ENCODE measurements around the gene SMIM8.

SMIM8 gene

DNA sequence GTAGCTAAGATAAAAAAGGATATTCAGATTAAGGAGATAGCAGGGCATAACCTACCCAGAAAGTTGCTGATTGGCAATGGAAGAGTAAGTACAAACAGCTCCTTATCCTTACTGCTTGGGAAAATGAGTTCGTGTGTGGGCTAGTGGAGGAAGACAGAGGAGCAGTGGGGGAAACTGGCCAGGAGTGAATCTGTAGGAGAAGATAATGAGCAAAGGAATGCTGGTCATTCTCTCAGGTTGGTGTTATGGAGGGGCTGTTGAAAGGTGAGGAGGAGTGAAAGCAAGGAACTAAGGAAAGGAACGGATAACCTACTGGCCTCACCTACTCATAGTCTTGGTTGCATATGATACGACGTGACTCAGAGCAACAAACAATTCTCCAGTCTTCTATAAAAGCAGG is 14.0 kb downstream of the SMIM8 start:
- DNase-seq = no peak

DNA sequence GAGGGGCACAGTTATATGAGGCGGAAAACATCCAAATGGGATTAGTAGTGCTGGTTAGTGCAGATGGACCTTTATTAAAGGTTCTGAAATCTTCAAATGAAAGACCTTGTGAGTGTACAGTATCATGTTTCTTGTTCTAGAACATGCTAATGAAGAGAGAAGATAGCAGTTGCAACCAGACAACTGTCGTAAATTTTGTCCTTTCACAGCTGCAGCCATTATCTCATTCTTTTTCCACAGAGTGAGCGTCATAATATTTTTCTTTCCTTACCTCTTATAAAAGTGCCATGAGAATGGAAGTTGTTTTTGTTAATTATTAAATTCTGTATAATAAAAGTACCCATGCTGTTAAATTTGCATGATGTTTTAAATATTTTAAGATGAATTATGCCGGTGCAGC is 17.8 kb downstream of the SMIM8 start:
- no peak for DNase-seq

DNA sequence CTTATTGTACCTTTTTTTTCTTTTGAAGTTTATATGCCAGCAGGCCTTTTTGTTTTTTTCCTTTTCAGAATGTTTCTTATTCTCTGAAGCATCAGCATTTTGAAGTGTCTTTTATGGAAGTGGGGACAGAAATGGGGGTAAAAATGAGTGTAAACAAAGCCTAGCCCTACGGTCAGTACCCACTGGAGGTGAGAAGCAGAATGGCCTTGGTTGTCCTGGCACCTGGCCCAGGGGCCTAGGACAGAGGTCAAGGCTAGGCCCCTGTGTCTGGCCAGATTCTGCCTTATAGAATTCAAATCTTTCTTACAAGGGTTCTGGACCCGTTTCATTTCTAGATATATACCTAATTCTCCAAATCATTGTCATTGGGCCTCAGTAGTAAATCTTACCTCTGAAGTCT is 18.8 kb downstream of the SMIM8 start:
- DNase-seq = no peak

DNA sequence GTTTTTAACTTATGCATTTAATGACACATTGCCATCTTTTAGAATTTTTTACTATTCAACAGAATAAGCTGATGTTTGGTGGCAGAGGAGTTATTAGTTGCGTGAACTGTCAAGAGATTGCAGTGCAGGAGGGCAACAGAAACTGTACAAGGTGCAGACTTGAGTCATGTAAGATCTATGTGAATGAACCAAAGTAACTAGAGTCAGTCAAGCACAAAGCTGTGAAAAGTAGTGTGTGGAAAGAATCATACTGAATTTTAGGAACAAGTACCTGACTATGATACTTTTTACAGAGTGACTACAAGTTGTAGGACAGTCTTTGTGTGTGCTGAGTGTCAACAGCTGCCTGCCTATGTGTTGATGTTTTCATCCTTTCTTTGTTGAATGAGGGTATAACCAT is 19.5 kb downstream of the SMIM8 start:
- DNase-seq = no peak

DNA sequence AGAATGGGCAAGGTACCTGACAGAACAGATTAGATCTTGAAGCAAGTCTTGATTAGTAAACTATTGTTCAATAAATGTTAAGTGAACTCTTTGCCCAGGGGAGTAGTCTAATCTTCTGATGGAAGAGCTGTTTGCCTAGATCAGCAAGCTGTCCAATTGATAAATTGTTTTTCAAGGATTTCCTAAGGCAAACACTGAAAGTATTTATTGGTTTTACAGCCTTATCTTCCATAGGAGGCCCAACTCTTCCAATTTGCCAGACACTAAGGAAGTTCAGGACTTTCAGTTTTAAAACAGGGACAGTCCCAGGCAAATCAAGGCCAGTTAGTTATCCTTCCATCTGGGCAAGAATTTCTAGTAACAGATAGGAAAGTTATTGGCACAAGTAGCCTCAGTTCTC is 20.4 kb downstream of the SMIM8 start:
- no peak for DNase-seq

DNA sequence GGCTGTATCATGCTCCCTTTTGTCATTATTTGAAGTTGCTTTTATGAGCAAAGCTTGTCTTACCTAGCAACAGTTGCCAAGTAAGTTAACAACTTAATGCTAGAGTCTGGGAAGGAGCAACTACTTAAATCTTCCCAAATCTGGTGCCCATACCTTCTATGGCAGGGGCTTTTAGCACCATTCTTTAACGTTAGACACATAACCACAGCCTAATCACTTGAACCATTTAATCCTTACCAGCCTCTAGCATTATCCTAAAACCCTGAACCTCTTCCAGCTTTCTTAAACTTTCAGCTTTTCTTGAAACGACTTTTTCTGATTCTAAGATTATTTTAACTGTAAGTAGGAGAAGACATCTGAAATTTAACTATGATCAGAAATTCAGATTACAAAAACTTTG is 22.3 kb downstream of the SMIM8 start, which contains the start of gene C6orf163:
TSS of gene C6orf163 (plus strand) at position 83 of the 400 bp plus-strand sequence. CDS start at position 370, 287 bp downstream.
- DNase-seq = no peak

DNA sequence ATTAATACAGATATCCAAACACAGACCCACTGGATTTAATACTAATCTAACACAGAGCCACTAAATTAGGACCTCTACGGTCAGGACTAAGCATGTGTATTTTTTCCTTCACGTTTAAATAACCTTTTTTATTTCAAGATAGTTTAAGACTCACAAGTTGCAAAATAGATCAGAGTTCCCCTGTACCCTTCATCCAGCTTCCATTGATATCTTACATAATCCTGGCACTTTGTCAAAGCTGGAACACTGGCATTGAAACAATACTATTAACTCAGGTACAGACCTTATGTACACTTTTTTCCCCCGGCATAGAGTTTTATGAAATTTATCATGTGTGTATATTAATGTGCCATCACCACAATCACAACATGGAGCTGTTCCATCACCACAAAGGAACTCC is 24.3 kb downstream of the SMIM8 start:
- DNase-seq = no peak

DNA sequence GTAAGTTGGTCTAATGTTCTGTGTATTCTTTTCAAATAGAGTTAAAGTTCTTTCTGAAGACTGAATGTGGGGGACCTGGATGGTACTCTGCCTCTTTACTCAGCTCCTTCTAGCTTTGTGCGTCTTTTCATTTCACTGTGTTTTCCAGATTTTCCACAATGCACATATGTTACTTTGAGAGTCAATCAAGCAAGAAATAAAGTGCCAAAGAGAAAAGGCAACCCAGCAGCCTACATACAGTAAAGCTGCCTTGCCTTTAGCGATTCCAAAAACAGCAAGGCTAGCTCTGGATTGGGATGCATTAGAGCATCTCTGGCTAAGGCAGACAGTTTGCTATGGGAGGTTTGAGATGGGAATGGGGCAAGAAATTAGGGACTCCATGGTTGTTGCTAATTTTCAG is 27.5 kb downstream of the SMIM8 start:
- no peak for DNase-seq

DNA sequence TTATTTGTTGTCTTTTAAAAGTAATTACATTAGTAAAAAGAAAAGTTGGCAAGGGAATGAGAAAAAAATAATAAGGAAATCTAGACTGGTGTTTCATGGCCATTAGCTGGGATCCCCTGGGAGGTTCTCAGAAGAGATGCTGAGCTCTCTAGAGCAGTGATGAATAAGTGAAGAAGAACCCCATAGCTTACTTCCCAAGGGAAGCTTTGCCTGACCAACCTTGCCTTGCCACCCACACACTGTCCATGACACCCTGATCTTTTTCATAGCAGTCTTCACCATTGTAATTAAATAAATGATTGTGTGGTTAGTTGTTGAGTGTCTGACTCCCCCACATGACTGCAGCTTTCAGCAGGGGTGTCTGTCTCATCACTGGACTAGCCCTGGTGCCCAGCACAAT is 28.1 kb downstream of the SMIM8 start:
- no peak for DNase-seq

DNA sequence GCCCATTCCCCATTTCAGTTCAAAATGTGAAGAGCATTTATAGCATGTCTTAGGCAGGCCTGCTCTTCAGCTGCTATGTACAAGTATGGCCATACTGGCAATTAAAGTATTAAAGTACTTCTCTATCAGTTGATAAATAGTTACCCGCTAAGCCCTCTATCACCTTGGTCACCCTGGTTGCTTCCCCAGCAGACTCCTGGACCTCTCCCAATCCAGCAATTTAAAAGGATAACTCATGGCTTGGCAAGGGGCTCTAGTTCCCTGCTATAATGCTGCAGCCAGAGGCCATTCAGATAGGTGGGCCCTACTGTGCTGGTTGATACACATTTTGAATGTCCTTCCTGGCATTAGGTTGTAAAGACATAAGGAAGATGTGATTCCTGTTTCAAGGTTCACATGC is 29.2 kb downstream of the SMIM8 start:
- no peak for DNase-seq

DNA sequence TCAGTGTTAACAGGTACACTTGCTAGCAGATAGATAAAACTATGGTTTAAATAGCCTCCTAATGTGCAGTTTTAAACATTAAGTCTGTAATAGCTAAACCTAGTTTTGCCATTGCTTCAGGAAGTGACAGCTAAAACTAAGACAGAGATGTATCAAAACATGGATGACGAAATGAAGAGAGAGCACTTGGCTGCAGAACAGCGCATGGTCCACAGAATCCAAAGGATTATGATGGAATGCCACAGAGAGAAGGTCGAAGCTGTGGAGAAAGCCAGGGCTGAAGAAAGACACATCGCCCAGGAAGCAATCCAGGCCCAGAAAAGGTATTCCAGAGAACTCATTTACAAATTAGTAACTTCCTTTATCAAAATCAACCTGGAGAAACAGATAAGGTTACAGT is 33.8 kb downstream of the SMIM8 start:
- DNase-seq = no peak

DNA sequence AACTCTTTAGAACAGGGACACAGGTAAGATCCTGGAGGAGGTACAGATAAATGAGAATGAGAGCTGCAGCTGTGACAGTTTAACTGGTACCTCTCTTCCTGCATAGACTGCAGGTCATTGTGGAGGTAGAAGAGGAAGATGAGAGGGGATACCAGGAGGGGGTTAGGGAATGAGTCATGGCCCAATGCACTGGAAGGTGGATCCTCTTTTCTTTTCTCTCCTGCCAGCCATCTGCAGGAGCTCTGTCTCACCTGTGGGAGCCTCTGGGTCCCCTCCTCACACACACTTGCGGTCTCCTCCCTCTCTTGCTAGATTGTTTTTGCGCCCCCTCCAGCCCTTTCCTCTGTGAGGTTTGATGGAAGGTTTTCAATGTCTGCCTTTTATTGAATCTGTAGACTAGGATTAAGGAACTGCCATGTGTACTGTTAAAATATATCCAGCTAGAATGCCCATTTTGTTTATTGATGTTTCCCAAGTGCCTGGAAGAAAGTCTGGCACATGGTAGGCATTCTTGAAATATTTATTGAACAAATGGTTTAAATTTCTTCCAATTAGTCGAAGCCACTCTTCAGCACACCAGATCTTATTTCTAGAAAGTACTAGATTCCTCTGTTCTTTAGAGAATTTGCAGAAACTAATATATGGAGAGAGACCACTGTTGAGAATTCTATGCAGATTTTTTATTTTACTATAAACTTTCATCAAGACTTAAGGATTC is 35.2 kb downstream of the SMIM8 start:
- no peak for DNase-seq

DNA sequence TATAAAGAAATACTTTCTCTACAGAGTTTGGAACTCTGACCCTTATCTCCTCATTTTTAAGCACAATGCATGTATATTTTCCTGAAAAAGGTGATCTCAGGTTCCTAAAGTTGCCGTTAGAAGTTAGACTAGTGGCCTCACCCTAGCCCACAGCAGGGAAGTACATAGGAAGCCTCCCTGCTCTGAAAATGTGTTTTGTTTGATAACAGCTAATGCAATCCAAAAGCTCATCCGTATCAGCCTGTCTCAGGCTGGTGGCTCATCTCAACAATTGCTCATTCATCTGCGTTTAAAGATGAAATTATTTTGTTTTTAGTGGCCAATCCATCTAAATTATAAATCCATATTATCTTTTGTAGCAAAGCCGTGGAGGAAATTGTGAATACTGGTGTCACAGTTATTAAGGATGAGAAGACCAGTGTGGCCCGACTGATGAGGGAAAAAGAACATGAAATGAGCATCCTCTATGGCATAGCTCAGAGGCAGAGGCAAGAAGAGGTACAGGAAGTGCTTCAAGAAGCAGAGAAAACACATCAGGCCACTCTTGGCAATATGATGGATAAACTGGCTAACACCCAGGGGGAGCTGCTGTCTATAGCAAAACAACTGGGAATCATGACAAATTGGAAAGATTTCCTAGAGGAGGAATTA is 42.3 kb downstream of the SMIM8 start:
- no peak for DNase-seq

DNA sequence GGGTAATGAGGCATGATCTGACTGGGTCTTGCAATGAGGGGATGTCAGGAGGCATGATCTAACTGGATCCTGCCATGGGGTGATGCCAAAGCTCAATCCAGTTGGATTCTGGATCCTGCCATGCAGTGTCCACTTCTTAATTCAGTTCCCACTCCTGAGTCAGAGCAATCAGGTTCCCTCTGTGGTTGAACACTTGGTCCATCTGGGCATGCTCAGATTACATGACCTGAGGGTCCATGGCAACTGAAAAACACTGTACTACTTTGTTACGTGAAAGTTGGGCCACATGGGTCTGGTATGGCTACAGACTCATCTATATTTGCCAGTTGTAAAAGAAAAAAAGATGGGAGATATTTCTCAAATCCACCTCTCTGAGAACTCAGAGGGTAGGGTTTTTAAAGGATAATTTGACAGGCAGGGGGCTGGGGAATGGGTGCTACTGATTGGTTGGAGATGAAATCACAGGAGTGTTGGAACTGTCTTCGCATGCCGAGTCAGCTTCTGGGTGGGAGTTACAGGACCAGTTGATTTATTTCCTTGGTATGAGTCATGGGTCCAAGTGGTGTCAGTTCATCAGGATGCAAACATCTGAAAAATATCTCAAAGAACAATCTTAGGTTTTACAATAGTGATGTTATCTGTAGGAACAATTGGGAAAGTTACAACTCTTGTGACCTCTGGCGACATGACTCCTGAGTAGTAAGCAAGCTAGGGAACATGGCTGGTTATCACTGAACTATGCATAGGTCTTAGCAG is 43.9 kb downstream of the SMIM8 start:
- no peak for DNase-seq

DNA sequence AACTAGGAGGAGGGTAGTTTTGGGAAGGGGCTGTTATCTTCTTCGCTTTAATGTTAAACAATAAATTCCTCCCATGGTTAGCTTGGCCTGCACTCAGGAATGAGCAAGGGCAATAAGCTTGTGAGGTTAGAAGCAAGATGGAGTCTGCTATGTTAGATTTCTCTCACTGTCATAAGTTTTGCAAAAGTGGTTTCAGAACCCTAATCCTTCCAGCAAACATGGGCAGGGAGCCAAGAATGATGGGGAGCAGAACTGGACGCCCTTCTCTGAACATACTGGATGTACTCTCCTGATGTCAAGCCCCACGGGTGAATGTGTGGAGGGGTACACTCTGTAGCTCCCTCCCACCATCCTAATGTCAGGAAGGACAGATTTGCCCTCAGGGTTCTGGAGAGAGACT is 44.5 kb downstream of the SMIM8 start:
- no peak for DNase-seq

DNA sequence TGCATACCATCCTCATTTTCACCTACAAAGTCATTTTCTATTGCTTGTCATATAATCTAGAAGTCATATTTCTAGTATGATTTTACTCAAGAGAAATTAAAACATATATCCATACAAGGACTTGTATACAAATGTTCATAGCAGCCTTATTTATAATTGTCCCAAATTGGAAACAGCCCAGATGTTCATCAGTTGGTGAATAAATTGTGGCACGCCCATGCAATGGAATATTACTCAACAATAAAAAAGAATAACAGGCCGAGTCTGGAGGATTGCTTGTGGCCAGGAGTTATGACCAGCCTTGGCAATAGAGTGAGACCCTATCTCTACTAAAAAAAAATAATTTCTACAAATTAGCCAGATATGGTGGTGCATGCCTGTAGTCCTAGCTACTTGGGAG is 51.0 kb downstream of the SMIM8 start:
- DNase-seq = no peak

DNA sequence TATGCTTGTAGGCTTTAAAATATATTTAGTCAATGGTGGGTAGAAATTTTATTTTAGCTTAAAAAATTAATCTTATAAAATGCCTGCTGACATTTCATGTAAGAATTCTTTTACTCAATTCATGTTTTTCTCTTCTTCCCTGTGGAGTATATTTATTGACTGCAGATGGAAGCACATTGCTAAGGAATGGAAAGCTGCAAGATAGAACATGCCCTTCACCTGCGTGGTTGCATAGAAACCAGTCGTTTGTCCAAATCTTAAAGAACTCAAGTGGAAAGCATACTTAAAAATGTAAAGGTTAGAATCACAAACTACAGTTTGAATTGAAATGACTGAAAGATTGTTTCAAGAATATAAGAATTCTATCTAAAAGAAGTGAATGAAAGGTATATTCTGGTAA is 52.9 kb downstream of the SMIM8 start:
- no peak for DNase-seq

DNA sequence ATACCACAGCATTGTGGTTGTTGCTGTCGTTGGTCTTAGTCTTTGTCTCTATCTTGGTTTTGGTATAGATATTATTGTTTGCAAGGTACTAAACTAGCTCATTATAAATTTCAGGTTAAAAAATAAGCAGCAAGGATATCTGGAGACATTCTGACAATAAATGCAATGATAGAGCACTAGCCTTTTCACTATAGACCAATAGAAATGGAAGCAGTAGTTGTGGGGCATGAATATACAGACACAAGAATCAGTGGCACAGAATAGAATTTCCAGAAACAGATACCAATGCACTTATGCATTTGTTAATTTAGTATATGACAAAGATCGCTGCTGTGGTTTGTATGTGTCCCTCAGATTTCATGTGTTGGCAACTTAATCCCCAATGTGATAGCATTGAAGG is 54.3 kb downstream of the SMIM8 start:
- DNase-seq = no peak

DNA sequence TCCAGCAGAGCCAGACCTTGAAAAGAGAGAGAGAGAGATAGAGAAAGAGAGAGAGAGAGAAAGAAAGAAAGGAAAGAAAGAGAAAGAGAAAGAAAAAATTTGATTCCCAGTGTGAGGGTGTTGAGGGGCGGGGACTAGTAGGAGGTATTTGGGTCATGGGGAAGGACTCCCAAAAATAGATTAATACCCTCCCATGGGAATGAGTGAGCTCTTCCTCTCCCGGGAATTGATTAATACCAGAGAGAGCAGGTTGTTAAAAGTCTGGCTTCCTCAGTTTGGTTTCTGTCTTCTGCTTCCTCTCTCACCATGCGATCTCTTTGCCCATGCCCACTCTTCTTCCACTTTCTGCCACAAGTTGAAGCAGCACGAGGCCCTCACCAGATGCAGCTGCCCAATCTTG is 56.6 kb downstream of the SMIM8 start:
- DNase-seq = no peak

DNA sequence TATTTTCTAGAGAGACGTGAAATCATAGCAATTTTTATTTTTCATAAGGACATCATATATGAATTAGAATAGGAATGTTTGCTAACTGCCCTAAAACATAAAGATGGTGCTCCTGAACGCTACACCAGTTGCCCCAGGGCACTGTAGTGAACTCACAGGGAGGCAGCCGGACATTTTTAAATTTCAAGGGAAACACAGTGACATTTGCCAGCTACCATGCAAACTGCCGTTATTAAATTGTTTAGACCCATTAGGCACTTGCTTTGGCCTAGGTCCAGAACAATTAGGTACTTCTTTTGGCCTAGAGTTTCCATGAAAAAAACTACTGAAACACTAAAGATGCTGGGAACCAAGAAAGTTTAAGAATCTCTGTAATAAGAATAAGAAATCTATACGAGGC is 60.5 kb downstream of the SMIM8 start:
- DNase-seq = no peak

DNA sequence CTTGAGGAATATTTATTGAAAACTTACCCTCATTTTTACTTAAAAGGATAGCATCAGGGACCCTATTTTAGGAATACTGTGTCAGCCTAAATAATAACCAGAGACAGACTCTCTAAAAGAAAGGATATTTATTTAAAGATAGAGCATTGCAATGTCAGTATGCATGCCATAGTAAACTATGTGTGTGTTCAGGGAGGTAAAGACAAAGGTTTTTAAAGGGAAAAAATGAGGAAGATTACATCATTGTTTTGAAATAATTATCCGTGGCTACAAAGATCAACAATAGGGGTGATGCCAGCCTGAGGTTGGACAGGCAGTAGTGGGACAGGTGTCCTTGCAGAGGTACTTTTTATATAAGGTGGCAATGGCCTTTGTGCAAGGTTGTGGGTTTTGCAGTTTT is 61.6 kb downstream of the SMIM8 start:
- DNase-seq = no peak

DNA sequence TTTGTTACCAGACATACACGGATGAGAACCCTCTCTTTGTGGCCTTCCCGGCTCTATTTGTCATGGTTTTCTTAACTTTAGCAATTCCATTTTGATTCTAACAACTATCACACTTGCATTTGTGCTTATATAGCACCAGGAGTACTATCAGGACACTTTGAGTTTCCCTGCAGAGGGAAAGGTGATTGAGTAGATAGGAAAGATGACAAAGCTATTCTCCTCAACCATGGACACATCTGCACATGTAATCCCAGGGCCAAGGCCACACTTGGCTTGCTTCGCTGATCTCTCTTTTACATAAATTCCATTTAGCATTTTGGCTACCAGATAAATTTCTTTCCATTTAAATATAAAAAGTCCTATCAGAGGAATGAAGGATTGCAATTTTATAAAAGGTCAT is 62.1 kb downstream of the SMIM8 start:
- no peak for DNase-seq

DNA sequence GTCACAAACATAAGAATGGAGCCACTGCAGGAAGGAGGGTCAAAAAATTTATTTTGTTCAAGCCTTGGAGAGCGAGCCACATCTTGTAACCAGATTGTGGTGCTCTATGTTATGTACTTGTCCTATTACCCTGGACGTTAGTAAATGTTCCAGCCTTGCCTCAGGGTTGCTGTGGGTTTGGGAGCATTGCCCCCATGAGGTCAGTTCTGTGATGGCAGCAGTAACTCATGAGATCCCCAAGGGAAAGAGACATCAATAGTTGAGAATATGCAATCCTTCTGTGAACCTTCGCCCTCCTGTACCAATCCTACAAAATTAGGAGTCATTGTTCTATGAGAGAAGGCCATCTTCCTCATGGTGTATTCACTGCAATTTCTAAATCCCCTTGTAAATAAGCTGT is 68.9 kb downstream of the SMIM8 start:
- DNase-seq = no peak

All from CD4-positive, alpha-beta T cell treated with Interleukin-15 for 1 hour (primary cell).